HepG2 (cell line): ENCODE measurements around the gene MBIP.

Experiments
- TFAP4 ChIP-seq: sonication (generic); IDR thresholded peaks from 2 replicates; pipeline ENCODE4 v1.6.1; 2016; ENCODE audit warnings: low read depth, borderline replicate concordance
- ZNF24 ChIP-seq: fragments of 450-650 bp; IDR thresholded peaks from 2 replicates; pipeline ENCODE4 v1.6.1; 2017; ENCODE audit warnings: antibody characterized with exemption, mild to moderate bottlenecking

DNA sequence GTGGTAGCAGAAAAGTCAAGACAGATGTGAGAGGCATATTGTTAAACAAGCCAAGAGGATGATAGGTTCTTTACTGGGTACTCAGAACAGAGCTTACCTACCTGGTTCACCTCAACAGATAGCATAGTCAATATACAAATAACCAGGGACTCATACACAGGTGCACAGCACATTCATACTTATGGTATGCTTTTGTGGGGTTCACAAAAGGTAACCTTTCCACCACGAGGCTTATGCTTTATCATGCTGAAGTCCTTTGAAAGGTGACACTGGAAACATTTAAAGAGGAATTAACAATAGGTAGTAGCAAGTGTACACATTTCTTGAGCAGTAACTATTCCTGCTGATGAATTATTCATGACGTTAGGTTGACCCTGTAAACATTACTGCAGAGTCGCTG lies 42.2 kb upstream of the MBIP start:
- TF ChIP-seq ZNF24 (no peak), TFAP4 (no peak)
